Endothelial cell (in vitro differentiated cells): ENCODE data around the gene PNLIPRP2. TPM values are rescaled to one million over a fixed set of nuclear protein-coding genes. Genes with fewer than 3 reads are reported as not detected.

Source experiments
- DNase-seq: peaks from one replicate; pipeline ENCODE4 v3.0.0; 2021; ENCODE audit warnings: low spot score
- H3K27ac Mint-ChIP-seq: one replicate; pipeline ENCODE4 v1.8.0; 2021; ENCODE audit warnings: mixed read lengths, inconsistent platforms; ENCODE audit not compliant: unreplicated experiment
- H3K27me3 Mint-ChIP-seq: one replicate; pipeline ENCODE4 v1.8.0; 2021; ENCODE audit warnings: mild to moderate bottlenecking, moderate library complexity, mixed read lengths, inconsistent platforms; ENCODE audit not compliant: unreplicated experiment
- H3K36me3 Mint-ChIP-seq: one replicate; pipeline ENCODE4 v1.8.0; 2021; ENCODE audit warnings: mild to moderate bottlenecking, low read depth, mixed read lengths, inconsistent platforms; ENCODE audit not compliant: unreplicated experiment
- H3K4me1 Mint-ChIP-seq: one replicate; pipeline ENCODE4 v1.8.0; 2021; ENCODE audit warnings: mild to moderate bottlenecking, mixed read lengths, inconsistent platforms; ENCODE audit not compliant: unreplicated experiment
- H3K4me3 Mint-ChIP-seq: one replicate; pipeline ENCODE4 v1.8.0; 2021; ENCODE audit warnings: mild to moderate bottlenecking, mixed read lengths, inconsistent platforms; ENCODE audit not compliant: unreplicated experiment
- H3K9me3 Mint-ChIP-seq: one replicate; pipeline ENCODE4 v1.8.0; 2021; ENCODE audit warnings: mixed read lengths, inconsistent platforms; ENCODE audit not compliant: unreplicated experiment
- CTCF ChIP-seq: fragments of 200-600 bp; sonication (generic); IDR thresholded peaks from one replicate; pipeline ENCODE4 v1.5.0; 2021; ENCODE audit warnings: antibody characterized with exemption; ENCODE audit not compliant: unreplicated experiment
- total RNA-seq: library from RNA; stranded (reverse); fragmentation: NEBNext Ultra II Directional; extraction: Animal tissue kit (Norgen Biotek cat#: 25700); gene quantifications from one replicate; pipeline ENCODE4 v1.2.1, GENCODE V29; 2021; ENCODE audit not compliant: unreplicated experiment

Gene PNLIPRP2
- total RNA-seq, 1 donor from 2014 or later: not detected

DNA sequence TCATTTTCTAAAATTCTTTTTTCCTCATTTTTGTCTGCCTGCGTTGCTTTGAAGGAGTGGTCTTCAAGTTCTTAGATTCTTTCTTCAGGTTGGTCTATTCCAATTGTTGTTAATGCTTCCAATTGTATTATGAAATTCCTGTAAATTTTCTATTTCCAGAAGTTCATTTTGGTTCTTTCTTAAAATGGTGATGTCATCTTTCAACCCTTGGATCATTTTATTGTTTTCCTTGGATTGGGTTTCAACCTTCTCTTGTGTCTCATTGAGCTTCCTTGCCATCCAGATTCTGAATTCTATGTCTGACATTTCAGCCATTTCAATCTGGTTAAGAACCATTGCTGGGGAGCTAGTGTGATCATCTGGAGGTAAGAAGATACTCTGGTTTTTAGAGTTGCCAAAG is 33.1 kb downstream of the PNLIPRP2 start:
- Mint-ChIP-seq H3K27ac (no peak overlapping the region), H3K4me3 (no peak overlapping the region), H3K4me1 (no peaks in the 10 kb centered on the region), H3K36me3 (no peaks in the 10 kb centered on the region), H3K27me3 (no peaks in the 10 kb centered on the region), H3K9me3 (no peaks in the 10 kb centered on the region)
- no peak for DNase-seq
- no peak for TF ChIP-seq CTCF

GRCh38 chr10:116654816-116655215 is 34.1 kb downstream of the PNLIPRP2 start:
- H3K27ac Mint-ChIP-seq: no peak overlapping the region
- no peaks in the 10 kb centered on the region for H3K27me3 Mint-ChIP-seq
- TF ChIP-seq CTCF: peak; percentile 69
- no peak overlapping the region for H3K4me3 Mint-ChIP-seq
- H3K9me3 Mint-ChIP-seq: no peaks in the 10 kb centered on the region
- peak; percentile 47 for DNase-seq
- H3K4me1 Mint-ChIP-seq: no peaks in the 10 kb centered on the region
- no peaks in the 10 kb centered on the region for H3K36me3 Mint-ChIP-seq

GRCh38 chr10:116655568-116655967 is 34.8 kb downstream of the PNLIPRP2 start:
- Mint-ChIP-seq H3K9me3 (no peaks in the 10 kb centered on the region), H3K27me3 (no peaks in the 10 kb centered on the region), H3K27ac (no peak overlapping the region), H3K36me3 (no peaks in the 10 kb centered on the region), H3K4me3 (no peak overlapping the region), H3K4me1 (no peaks in the 10 kb centered on the region)
- DNase-seq: no peak
- no peak for TF ChIP-seq CTCF

- no peak for TF ChIP-seq CTCF
- DNase-seq: no peak
- Mint-ChIP-seq H3K36me3 (no peaks in the 10 kb centered on the region), H3K27ac (no peak overlapping the region), H3K4me1 (no peaks in the 10 kb centered on the region), H3K9me3 (no peaks in the 10 kb centered on the region), H3K4me3 (no peak overlapping the region), H3K27me3 (no peaks in the 10 kb centered on the region)
Measured at GRCh38 chr10:116656044-116656443, 35.3 kb downstream of the PNLIPRP2 start.

- no peak for TF ChIP-seq CTCF
- H3K4me3 Mint-ChIP-seq: no peak overlapping the region
Measured at GRCh38 chr10:116657863-116658551, 37.3 kb downstream of the PNLIPRP2 start.

More at GRCh38 chr10:116657863-116658551, 37.3 kb downstream of the PNLIPRP2 start:
- Mint-ChIP-seq H3K36me3 (no peaks in the 10 kb centered on the region), H3K27ac (no peak overlapping the region), H3K4me1 (peaks cover 3% of the 10 kb centered on the region), H3K27me3 (no peaks in the 10 kb centered on the region), H3K9me3 (no peaks in the 10 kb centered on the region)
- DNase-seq: no peak
